Fibroblast of lung (primary cell): Measurements from ENCODE around the gene ZSCAN20. TPM values are rescaled to one million over a fixed set of nuclear protein-coding genes. Genes with fewer than 3 reads are reported as not detected.

Experiments
- DNase-seq, 2 donors: peaks; one replicate each; pipeline versions ENCODE4 v3.0.0 to v3.0.0-alpha.2; 2010; ENCODE audit warnings: low read depth in 2 of 2
- H2AFZ ChIP-seq: 2 replicates; pipeline ENCODE4 v1.5.1; 2012; ENCODE audit warnings: low read length, control low read depth, inconsistent platforms
- H3K27ac ChIP-seq: 2 replicates; pipeline ENCODE4 v1.5.1; 2011; ENCODE audit warnings: low read length, control low read depth; ENCODE audit not compliant: insufficient read depth
- H3K27me3 ChIP-seq: 2 replicates; pipeline ENCODE4 v1.5.1; 2011; ENCODE audit warnings: mild to moderate bottlenecking, low read length; ENCODE audit not compliant: control insufficient read depth, insufficient read depth
- H3K36me3 ChIP-seq: 2 replicates; pipeline ENCODE4 v1.5.1; 2011; ENCODE audit warnings: low read length; ENCODE audit not compliant: control insufficient read depth, insufficient read depth
- H3K4me1 ChIP-seq: 2 replicates; pipeline ENCODE4 v1.5.1; 2011; ENCODE audit warnings: low read length; ENCODE audit not compliant: control insufficient read depth, insufficient read depth; ENCODE audit errors: extremely low read depth
- H3K4me2 ChIP-seq: 2 replicates; pipeline ENCODE4 v1.5.1; 2011; ENCODE audit warnings: low read length, control low read depth; ENCODE audit not compliant: insufficient read depth; ENCODE audit errors: extremely low read depth
- H3K4me3 ChIP-seq, 4 experiments: fragments of 200-600 bp in 1 of 4; sonication (generic) in 1 of 4; replicated peaks in 1 of 4; 2 replicates each; pipeline ENCODE4 v1.5.1; 2011 to 2016; ENCODE audit warnings: low read length in 4 of 4, low read depth in 3 of 4, mild to moderate bottlenecking in 3 of 4, control low read depth in 2 of 4, inconsistent platforms in 1 of 4, mixed read lengths in 1 of 4; ENCODE audit not compliant: insufficient read depth in 1 of 4; ENCODE audit errors: control extremely low read depth in 1 of 4
- H3K79me2 ChIP-seq: 2 replicates; pipeline ENCODE4 v1.5.1; 2012; ENCODE audit warnings: mild to moderate bottlenecking, low read length, inconsistent platforms; ENCODE audit not compliant: control insufficient read depth, insufficient read depth
- H3K9ac ChIP-seq: 2 replicates; pipeline ENCODE4 v1.5.1; 2011; ENCODE audit warnings: mild to moderate bottlenecking, low read length, control low read depth; ENCODE audit not compliant: insufficient read depth
- H3K9me3 ChIP-seq: 2 replicates; pipeline ENCODE4 v1.5.1; 2012; ENCODE audit warnings: low read depth, low read length; ENCODE audit not compliant: control insufficient read depth, insufficient read depth
- H4K20me1 ChIP-seq: 2 replicates; pipeline ENCODE4 v1.5.1; 2011; ENCODE audit warnings: low read length; ENCODE audit not compliant: control insufficient read depth, insufficient read depth; ENCODE audit errors: extremely low read depth
- EZH2 ChIP-seq: IDR thresholded peaks from 2 replicates; pipeline ENCODE4 v1.5.1; 2012; ENCODE audit warnings: low read length, control low read depth, mild to moderate bottlenecking; ENCODE audit errors: missing control alignments
- polyA plus RNA-seq, 2 donors: library from polyadenylated mRNA; depleted of rRNA in 1 of 2; stranded (reverse) in 1 of 2; unstranded in 1 of 2; fragments of >200 nt; gene quantifications; 2 replicates each; pipeline ENCODE4 v1.2.1, GENCODE V29; 2011 to 2012; ENCODE audit warnings: missing spikeins in 1 of 2
- total RNA-seq: library from RNA; depleted of rRNA; stranded (reverse); fragments of >200 nt; gene quantifications from 2 replicates; pipeline ENCODE4 v1.2.1, GENCODE V29; 2014
- TF ChIP-seq, protein P1 (sequence below), 2 donors: IDR thresholded peaks in 1 of 2; conservative IDR thresholded peaks in 1 of 2; 1 replicate in 1 of 2; 2 replicates in 1 of 2; pipeline ENCODE4 v1.5.1; 2011 to 2012; ENCODE audit warnings: low read length in 2 of 2, control low read depth in 1 of 2, inconsistent platforms in 1 of 2, low read depth in 1 of 2, mild to moderate bottlenecking in 1 of 2

The ZSCAN20 gene
- total and polyA plus RNA-seq, 2 donors (not counting 1 experiment from before 2014, with no cell fraction given): 3.1 to 13.0 TPM

DNA sequence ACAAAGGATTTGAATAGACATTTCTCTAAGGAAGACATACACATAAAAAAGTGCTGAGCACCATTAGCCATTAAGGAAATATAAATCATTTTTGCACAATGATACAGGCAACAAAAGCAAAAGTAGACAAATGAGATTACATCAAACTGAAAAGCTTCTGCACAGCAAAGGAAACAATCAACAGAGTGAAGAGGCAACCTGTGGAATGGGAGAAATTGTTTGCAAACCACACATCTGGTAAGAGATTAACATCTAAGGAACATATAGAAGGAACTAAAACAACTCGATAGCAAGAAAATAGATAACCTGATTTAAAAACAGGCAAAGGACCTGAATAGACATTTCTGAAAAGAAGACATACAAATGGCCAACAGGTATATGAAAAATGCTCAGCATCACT, 57.5 kb downstream of the ZSCAN20 start:
- Histone ChIP-seq H3K27me3 (no peaks in the 10 kb centered on the region), H3K36me3 (no peaks in the 10 kb centered on the region), H4K20me1 (no peaks in the 10 kb centered on the region), H3K79me2 (no peaks in the 10 kb centered on the region), H3K4me3 (no peak overlapping the region), H3K4me2 (no peak overlapping the region), H3K9me3 (no peaks in the 10 kb centered on the region), H3K27ac (no peak overlapping the region), H3K9ac (no peak overlapping the region), H2AFZ (no peak overlapping the region), H3K4me1 (no peaks in the 10 kb centered on the region)
- DNase-seq: no peak
- TF ChIP-seq, protein P1, sequence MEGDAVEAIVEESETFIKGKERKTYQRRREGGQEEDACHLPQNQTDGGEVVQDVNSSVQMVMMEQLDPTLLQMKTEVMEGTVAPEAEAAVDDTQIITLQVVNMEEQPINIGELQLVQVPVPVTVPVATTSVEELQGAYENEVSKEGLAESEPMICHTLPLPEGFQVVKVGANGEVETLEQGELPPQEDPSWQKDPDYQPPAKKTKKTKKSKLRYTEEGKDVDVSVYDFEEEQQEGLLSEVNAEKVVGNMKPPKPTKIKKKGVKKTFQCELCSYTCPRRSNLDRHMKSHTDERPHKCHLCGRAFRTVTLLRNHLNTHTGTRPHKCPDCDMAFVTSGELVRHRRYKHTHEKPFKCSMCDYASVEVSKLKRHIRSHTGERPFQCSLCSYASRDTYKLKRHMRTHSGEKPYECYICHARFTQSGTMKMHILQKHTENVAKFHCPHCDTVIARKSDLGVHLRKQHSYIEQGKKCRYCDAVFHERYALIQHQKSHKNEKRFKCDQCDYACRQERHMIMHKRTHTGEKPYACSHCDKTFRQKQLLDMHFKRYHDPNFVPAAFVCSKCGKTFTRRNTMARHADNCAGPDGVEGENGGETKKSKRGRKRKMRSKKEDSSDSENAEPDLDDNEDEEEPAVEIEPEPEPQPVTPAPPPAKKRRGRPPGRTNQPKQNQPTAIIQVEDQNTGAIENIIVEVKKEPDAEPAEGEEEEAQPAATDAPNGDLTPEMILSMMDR (conservative IDR thresholded peaks at IDR 0.05 in 1 of 2, IDR thresholded peaks at IDR 0.05 in 1 of 2; ENCODE audit: low read depth in 1 of 2, low read length in 2 of 2): no peak
- no peak for TF ChIP-seq EZH2

DNA sequence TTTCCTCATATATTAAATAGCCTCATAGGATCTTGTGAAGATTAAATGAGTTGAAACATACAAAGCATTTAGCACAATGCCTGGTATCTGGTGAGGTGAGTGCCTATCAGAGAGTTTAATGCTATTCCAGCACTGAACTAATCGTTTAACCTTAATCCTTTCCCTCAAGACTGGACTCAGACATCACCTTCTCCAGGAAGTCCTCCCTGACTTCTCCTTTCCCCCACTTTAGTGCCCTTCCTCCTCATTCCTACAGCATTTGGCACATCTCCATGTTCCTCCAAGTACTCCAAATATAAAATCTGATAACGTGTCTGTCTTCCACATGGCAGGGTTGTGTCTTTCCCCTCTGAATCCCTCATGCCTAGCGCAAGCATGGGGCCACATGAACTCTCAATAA, 59.8 kb downstream of the ZSCAN20 start:
- Histone ChIP-seq H3K27ac (no peak overlapping the region), H2AFZ (no peak overlapping the region), H3K79me2 (no peaks in the 10 kb centered on the region), H3K9ac (no peak overlapping the region), H3K9me3 (no peaks in the 10 kb centered on the region), H3K36me3 (no peaks in the 10 kb centered on the region), H3K4me1 (no peaks in the 10 kb centered on the region), H3K4me3 (no peak overlapping the region), H3K27me3 (no peaks in the 10 kb centered on the region), H4K20me1 (no peaks in the 10 kb centered on the region), H3K4me2 (no peak overlapping the region)
- no peak for DNase-seq
- TF ChIP-seq EZH2: no peak
- TF ChIP-seq, protein P1 (conservative IDR thresholded peaks at IDR 0.05 in 1 of 2, IDR thresholded peaks at IDR 0.05 in 1 of 2; ENCODE audit: low read depth in 1 of 2, low read length in 2 of 2): no peak

DNA sequence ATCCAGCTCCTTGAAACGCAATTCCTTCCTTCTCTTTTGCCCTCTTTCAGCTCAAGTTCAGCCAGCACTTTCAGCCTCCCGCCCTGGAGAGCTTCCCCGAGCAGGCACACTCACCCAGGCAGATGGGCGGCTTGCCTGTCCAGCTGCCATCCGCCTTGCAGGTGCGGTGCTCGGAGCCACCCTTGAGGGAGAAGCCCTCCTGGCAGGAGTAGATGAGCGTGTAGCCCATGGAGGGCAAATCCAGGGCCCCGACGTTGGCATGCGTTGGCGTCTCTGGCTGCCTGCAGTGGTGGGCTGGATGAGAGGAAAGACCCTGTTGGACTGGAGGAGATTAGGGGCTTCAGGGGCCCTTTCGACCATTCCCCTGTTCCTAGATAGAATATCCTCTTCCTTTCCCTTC, 60.5 kb downstream of the ZSCAN20 start:
- no peaks in the 10 kb centered on the region for H3K79me2 ChIP-seq
- no peaks in the 10 kb centered on the region for H4K20me1 ChIP-seq
- no peaks in the 10 kb centered on the region for H3K4me1 ChIP-seq
- H3K4me2 ChIP-seq: no peak overlapping the region
- H3K4me3 ChIP-seq: no peak overlapping the region
- H3K9me3 ChIP-seq: no peaks in the 10 kb centered on the region
- no peak overlapping the region for H2AFZ ChIP-seq
- H3K36me3 ChIP-seq: no peaks in the 10 kb centered on the region
- TF ChIP-seq, protein P1 (conservative IDR thresholded peaks at IDR 0.05 in 1 of 2, IDR thresholded peaks at IDR 0.05 in 1 of 2; ENCODE audit: low read depth in 1 of 2, low read length in 2 of 2): no peak
- no peak for TF ChIP-seq EZH2
- H3K9ac ChIP-seq: no peak overlapping the region
- no peak for DNase-seq
- no peaks in the 10 kb centered on the region for H3K27me3 ChIP-seq
- no peak overlapping the region for H3K27ac ChIP-seq
